Mesodermal cell (in vitro differentiated cells): Measurements from ENCODE around the gene ABCC1.
"Not testable (repeated sequence)": the region's sequence is repeated elsewhere in the genome, so short reads cannot be mapped to it uniquely, and the experiment has no call there.

Experiments
- H3K27ac ChIP-seq: 2 replicates; pipeline ENCODE4 v1.7.0; 2013; ENCODE audit warnings: mild to moderate bottlenecking, low read depth, low read length, moderate library complexity; ENCODE audit not compliant: severe bottlenecking
- H3K36me3 ChIP-seq: 2 replicates; pipeline ENCODE4 v1.7.1; 2013; ENCODE audit warnings: mild to moderate bottlenecking, low read length, moderate library complexity; ENCODE audit not compliant: control insufficient read depth, insufficient read depth
- H3K4me1 ChIP-seq: one replicate; pipeline ENCODE4 v1.7.1; 2013; ENCODE audit warnings: mild to moderate bottlenecking, low read length; ENCODE audit not compliant: insufficient read depth, control insufficient read depth, poor library complexity, severe bottlenecking
- H3K4me3 ChIP-seq: 2 replicates; pipeline ENCODE4 v1.7.0; 2013; ENCODE audit warnings: low read length, control low read depth, mild to moderate bottlenecking; ENCODE audit not compliant: insufficient read depth, poor library complexity, severe bottlenecking; ENCODE audit errors: extremely low read depth
- H3K9me3 ChIP-seq: 2 replicates; pipeline ENCODE4 v1.7.1; 2013; ENCODE audit warnings: mild to moderate bottlenecking, low read length, moderate library complexity; ENCODE audit not compliant: control insufficient read depth
- WGBS, 2 experiments: methylation state at CpG; one replicate each; pipeline ENCODE4 v1.1.5; 2013; ENCODE audit warnings: missing lambda C conversion rate in 2 of 2; ENCODE audit not compliant: insufficient coverage in 2 of 2; 5-methylcytosine and 5-hydroxymethylcytosine counted together

Gene ABCC1

GRCh38 chr16:16141141-16141540 lies 191.7 kb downstream of the ABCC1 start:
- WGBS, 2 experiments = 94 to 95% methylated on average over 7 to 9 of the region's 11 CpGs
- H3K9me3 ChIP-seq = no peaks in the 10 kb centered on the region
- H3K4me3 ChIP-seq = no peak overlapping the region
- H3K36me3 ChIP-seq = peaks cover 62% of the 10 kb centered on the region
- no peak overlapping the region for H3K27ac ChIP-seq
- no peaks in the 10 kb centered on the region for H3K4me1 ChIP-seq

- WGBS, 2 experiments = 95 to 98% methylated on average over 3 to 6 of the region's 7 CpGs
- H3K27ac ChIP-seq = no peak overlapping the region
- no peaks in the 10 kb centered on the region for H3K9me3 ChIP-seq
- no peak overlapping the region for H3K4me3 ChIP-seq
- H3K4me1 ChIP-seq = no peaks in the 10 kb centered on the region
- peaks cover 55% of the 10 kb centered on the region for H3K36me3 ChIP-seq
These were observed 192.5 kb downstream of the ABCC1 start for GRCh38 chr16:16141784-16142396.

GRCh38 chr16:16143038-16143763 lies 193.8 kb downstream of the ABCC1 start:
- no peak overlapping the region for H3K27ac ChIP-seq
- WGBS, 2 experiments = 96 to 99% methylated on average over 8 to 9 of the region's 15 CpGs
- H3K36me3 ChIP-seq = peaks cover 42% of the 10 kb centered on the region
- no peaks in the 10 kb centered on the region for H3K9me3 ChIP-seq
- no peak overlapping the region for H3K4me3 ChIP-seq
- H3K4me1 ChIP-seq = no peaks in the 10 kb centered on the region

DNA sequence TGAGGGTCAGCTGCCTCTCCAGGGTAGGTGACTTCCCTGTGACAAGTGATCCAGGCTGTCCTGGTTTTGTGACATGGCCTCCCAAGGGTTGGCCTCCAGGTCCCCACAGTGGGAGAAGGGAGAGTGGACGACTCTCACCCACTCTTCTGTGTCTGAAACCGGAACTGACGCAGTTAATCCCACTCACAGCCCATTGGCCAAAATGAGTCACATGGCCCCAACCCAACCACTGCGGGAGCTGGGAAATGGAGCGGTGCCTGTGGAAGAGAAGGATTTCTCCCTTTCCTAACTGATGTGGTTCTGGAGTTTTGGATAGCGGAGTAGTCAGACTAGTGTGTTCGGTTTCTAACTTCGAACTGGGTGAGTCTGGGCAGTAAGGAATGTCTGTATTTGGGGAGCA lies 194.5 kb downstream of the ABCC1 start:
- peaks cover 34% of the 10 kb centered on the region for H3K36me3 ChIP-seq
- H3K4me1 ChIP-seq = no peaks in the 10 kb centered on the region
- H3K4me3 ChIP-seq = no peak overlapping the region
- H3K27ac ChIP-seq = no peak overlapping the region
- H3K9me3 ChIP-seq = no peaks in the 10 kb centered on the region
- 100% methylated on average over 1 of the region's 8 CpGs; no CpG with 5 or more reads in 1 of the 2 experiments for WGBS, 2 experiments

DNA sequence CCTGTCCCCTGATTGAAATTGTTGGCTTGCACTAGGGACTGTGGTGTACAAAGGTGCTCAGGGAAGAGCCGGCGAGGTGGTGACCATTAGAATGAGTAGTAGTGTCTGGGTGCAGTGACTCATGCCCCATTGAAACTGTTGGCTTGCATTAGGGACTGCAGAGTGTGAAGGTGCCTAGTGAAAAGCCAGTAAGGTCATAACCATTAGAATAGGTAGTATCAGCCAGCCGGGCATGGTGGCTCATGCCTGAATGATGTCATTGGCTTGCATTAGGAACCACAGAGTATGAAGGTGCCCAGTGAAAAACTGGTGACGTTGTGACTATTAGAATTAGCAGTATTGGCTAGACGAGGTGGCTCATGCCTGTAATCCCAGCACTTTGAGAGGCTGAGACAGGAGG lies 195.0 kb downstream of the ABCC1 start:
- Histone ChIP-seq H3K27ac (no peak overlapping the region), H3K9me3 (no peaks in the 10 kb centered on the region), H3K4me3 (no peak overlapping the region), H3K36me3 (peaks cover 30% of the 10 kb centered on the region), H3K4me1 (no peaks in the 10 kb centered on the region)
- WGBS, 2 experiments = 96 to 98% methylated on average over 5 of the region's 5 CpGs

- Histone ChIP-seq H3K4me1 (no peaks in the 10 kb centered on the region), H3K4me3 (no peak overlapping the region), H3K36me3 (peaks cover 24% of the 10 kb centered on the region), H3K9me3 (no peaks in the 10 kb centered on the region), H3K27ac (no peak overlapping the region)
- 88% methylated on average over 5 of the region's 5 CpGs for WGBS, 2 experiments
These were observed 195.9 kb downstream of the ABCC1 start for GRCh38 chr16:16145286-16145685.

DNA sequence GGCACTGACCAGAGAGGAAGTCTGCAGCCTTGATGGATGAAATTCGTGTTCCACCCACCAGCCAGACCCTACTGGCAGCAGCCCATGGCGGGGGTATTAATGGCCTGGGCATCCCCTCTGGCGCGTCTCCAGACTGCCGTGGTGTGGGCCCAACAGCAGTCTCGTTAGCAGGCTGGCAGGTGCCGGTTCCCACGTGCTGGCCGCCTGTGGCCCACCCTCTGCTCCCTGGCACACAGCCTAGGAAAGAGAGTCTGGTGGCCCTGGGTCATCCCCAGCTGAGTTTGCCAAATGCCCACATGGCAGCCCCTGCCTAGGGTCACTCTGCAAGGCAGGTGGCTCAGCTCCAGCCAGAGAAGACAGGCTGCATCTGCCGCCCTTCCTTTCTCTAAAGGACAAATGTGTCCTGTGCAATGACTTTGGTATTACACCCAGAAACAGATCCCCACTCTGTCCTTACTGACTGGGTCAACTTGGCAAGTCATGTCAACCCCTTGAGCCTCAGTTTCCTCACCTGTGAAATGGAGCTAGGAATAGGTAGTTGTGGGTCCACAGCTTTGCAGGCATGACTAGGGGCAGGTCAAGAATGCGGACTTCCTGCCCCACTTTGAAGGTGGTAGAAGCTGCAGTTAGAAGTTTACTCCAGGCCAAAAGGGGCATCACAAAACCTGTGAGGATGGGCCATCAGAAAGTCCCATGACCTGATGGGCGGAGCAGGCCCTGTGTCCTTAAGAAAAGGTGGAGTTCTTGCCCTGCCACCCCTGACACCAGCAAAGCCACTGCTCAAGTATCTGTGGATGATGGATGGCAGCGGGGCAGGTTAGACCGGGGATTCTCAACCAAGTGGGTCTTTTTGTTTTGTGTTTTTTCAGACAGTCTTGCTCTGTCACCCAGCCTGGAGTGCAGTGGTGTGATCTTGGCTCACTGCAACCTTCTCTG lies 197.2 kb downstream of the ABCC1 start:
- Histone ChIP-seq H3K27ac (no peak overlapping the region), H3K4me3 (no peak overlapping the region), H3K36me3 (peaks cover 11% of the 10 kb centered on the region), H3K4me1 (no peaks in the 10 kb centered on the region), H3K9me3 (no peaks in the 10 kb centered on the region)
- 92 to 94% methylated on average over 13 to 14 of the region's 14 CpGs for WGBS, 2 experiments

DNA sequence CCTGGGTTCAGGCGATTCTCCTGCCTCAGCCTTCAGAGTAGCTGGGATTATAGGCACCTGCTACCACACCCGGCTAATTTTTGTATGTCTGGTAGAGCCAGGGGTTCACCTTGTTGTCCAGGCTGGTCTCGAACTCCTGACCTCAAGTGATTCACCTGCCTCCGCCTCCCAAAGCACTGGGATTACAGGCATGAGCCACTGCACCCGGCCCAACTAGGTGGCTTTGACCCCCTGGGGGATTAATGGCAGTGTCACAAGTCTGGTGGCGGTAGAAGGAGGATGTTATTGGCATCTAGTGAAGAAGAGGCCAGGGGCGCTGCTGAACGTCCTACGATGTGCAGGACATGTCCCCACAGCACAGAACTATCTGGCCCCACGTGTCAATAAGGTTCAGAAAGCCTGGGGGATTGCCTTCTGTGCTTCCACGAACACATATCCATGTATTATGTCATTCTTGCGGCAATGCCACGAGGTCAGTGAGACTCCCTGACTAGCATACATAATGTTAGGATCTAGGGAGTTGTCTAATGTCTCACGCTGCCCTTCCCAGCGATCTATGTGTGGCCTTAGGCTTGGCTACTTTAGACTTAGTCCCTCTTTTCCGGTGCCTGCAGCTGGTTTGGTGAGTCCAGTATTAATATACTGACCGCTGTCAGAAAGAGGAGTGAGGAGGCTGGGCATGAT lies 198.0 kb downstream of the ABCC1 start:
- Histone ChIP-seq H3K27ac (no peak overlapping the region), H3K4me1 (no peaks in the 10 kb centered on the region), H3K36me3 (peaks cover 9% of the 10 kb centered on the region), H3K4me3 (no peak overlapping the region), H3K9me3 (no peaks in the 10 kb centered on the region)
- WGBS, 2 experiments = 93 to 96% methylated on average over 12 to 17 of the region's 17 CpGs

- H3K36me3 ChIP-seq, H3K9me3 ChIP-seq, H3K4me1 ChIP-seq, H3K27ac ChIP-seq, H3K4me3 ChIP-seq: not testable (repeated sequence)
- WGBS, 2 experiments = 90 to 91% methylated on average over 15 of the region's 15 CpGs
These were observed 198.7 kb downstream of the ABCC1 start for GRCh38 chr16:16148000-16148599.

DNA sequence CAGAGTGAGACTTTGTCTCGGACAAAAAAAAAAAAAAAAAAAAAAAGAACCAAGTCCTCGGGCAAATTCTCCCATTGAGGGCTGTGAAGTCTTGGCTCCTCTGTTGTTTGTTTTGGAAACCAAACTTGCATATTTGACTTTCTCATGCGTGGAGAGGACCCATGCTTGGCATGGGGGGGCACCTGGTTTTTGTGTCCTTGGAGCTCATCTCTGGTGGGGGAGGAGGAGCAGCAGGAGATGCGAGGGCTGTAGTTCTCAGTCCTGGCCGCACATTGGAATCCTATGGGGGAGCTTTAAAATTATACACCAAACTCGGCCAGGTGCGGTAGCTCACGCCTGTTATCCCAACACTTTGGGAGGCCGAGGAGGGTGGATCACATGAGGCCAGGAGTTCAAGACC lies 199.3 kb downstream of the ABCC1 start:
- WGBS, 2 experiments = 87% methylated on average over 3 to 9 of the region's 9 CpGs
- Histone ChIP-seq H3K36me3 (peaks cover 7% of the 10 kb centered on the region), H3K9me3 (no peaks in the 10 kb centered on the region), H3K4me1 (no peaks in the 10 kb centered on the region), H3K4me3 (no peak overlapping the region), H3K27ac (no peak overlapping the region)
